NCI-H1436 (cell line): ENCODE data around the gene NUCKS1.
A peak's percentile ranks its signal among the peaks of the same experiment; 100 is the strongest.

ENCODE experiments used
- DNase-seq: peaks from one replicate; lab custom pipeline; 2025; lab: John Stamatoyannopoulos, UW

NUCKS1 gene

GRCh38 chr1:205699416-205699815 lies 50.6 kb downstream of the NUCKS1 start:
- no peak for DNase-seq

GRCh38 chr1:205698921-205699320 lies 51.1 kb downstream of the NUCKS1 start:
- no peak for DNase-seq

- no peak for DNase-seq
Observed at GRCh38 chr1:205693421-205693991, 56.5 kb downstream of the NUCKS1 start.

GRCh38 chr1:205692423-205692822 lies 57.6 kb downstream of the NUCKS1 start:
- no peak for DNase-seq

- DNase-seq, result no peak
Observed at GRCh38 chr1:205690122-205690756, 59.7 kb downstream of the NUCKS1 start.

GRCh38 chr1:205689479-205689878 lies 60.5 kb downstream of the NUCKS1 start:
- DNase-seq, result no peak

- DNase-seq, result no peak
Observed at GRCh38 chr1:205688171-205689080, 61.6 kb downstream of the NUCKS1 start.

- no peak for DNase-seq
Observed at GRCh38 chr1:205687242-205687641, 62.7 kb downstream of the NUCKS1 start.

- DNase-seq, result no peak
Observed at GRCh38 chr1:205681364-205681763, 68.6 kb downstream of the NUCKS1 start.

- peak; percentile 71 for DNase-seq
Observed at GRCh38 chr1:205680073-205680851, 69.7 kb downstream of the NUCKS1 start, which contains the start of gene SLC45A3. Gene SLC45A3 (minus strand): TSS chr1:205680509. CDS start chr1:205664656, 15,853 bp downstream.

GRCh38 chr1:205678286-205679111 lies 71.5 kb downstream of the NUCKS1 start:
- no peak for DNase-seq

GRCh38 chr1:205677167-205677566 lies 72.8 kb downstream of the NUCKS1 start:
- DNase-seq, result no peak

GRCh38 chr1:205676597-205676996 lies 73.4 kb downstream of the NUCKS1 start:
- DNase-seq, result no peak

- no peak for DNase-seq
Observed at GRCh38 chr1:205676002-205676401, 74.0 kb downstream of the NUCKS1 start.

GRCh38 chr1:205675247-205675646 lies 74.7 kb downstream of the NUCKS1 start:
- no peak for DNase-seq

GRCh38 chr1:205672970-205673369 lies 77.0 kb downstream of the NUCKS1 start:
- DNase-seq, result no peak

- no peak for DNase-seq
Observed at GRCh38 chr1:205672395-205672889, 77.5 kb downstream of the NUCKS1 start.

- no peak for DNase-seq
Observed at GRCh38 chr1:205670611-205671430, 79.2 kb downstream of the NUCKS1 start.

- DNase-seq, result no peak
Observed at GRCh38 chr1:205670150-205670446, 79.9 kb downstream of the NUCKS1 start.
